Skin epidermis (tissue), 12 donors: ENCODE data around the gene BPIFB6.

Source experiments
- H3K27ac ChIP-seq, 21 experiments: fragments of 200-600 bp; sonication (generic) in 11 of 21; one replicate each; pipeline ENCODE4 v1.5.0; 2020; ENCODE audit warnings: mild to moderate bottlenecking in 3 of 21, inconsistent platforms in 2 of 21, moderate library complexity in 2 of 21
- H3K4me3 ChIP-seq, 7 experiments: fragments of 200-600 bp; sonication (generic) in 2 of 7; one replicate each; pipeline ENCODE4 v1.5.0; 2020; ENCODE audit warnings: inconsistent platforms in 2 of 7, mild to moderate bottlenecking in 2 of 7, moderate library complexity in 1 of 7

Gene BPIFB6

GRCh38 chr20:33014336-33015113, 16.9 kb upstream of the BPIFB6 start:
- H3K27ac ChIP-seq: no peak overlapping the region
- H3K4me3 ChIP-seq: no peak overlapping the region

DNA sequence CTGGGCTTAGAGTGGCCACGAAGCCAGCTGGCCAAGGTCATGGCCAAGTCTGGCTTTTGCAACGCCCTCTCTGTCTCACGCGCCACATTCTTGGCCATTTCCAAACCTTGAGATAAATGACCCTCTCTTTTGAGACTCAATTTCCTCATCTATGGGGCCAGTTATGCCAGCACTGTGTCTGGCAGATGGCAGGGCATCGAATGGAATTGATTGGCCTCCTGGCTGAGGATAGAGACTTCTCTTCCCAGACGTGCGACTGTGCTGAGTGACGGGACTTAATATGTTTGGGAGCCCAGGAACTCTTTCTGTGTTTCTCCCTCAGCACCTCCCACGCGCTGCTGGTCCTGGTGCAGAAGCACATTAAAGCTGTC, 16.3 kb upstream of the BPIFB6 start:
- Histone ChIP-seq H3K4me3 (no peak overlapping the region), H3K27ac (no peak overlapping the region)

- Histone ChIP-seq H3K4me3 (no peak overlapping the region), H3K27ac (no peak overlapping the region)
Measured at GRCh38 chr20:33015700-33016580, 15.5 kb upstream of the BPIFB6 start.

DNA sequence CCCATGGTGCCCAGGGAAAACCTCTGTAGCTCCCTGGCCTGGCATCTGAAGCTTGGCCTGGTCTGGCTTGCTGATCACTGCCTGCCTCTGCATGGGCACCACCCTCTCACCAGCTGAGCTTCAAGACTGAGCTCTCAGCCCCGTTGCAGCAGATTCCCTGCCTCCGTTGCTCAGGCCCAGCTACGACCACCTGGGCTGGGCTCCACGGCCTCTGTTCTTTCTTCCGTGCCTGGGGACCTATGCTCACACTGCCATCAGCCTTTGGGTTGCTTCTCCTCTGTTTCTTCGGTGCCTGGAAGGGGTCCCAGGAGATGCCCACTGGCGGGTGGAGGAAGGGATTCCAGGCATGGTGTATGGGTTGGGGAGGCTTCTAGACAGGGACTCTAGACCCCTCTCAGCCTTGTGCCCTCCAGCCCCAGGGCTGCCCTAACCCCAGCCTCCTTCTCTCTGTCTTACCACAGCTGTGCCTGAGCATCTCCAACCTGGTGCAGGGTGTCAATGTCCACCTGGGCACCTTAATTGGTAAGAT, 14.8 kb upstream of the BPIFB6 start:
- Histone ChIP-seq H3K4me3 (no peak overlapping the region), H3K27ac (no peak overlapping the region)

DNA sequence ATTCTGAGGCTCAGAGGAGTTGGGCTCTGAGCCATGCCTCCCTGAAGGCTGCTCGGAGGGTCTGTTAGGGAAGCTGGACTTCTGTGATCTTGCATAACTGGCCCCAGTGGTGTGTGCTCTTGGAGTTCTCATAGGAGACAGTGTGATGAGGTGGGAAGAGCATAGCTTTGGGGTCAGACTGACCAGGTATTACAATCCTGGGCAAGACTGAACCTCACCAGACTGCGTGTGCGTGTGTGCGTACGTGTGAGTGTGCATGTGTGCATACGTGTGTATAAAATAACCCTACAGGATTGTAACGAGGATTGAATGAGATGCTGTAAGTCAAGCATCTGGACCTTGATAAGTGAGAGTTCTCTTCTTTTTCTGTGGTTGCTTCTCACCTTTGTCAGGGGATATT, 13.9 kb upstream of the BPIFB6 start:
- H3K27ac ChIP-seq: no peak overlapping the region
- H3K4me3 ChIP-seq: no peak overlapping the region

GRCh38 chr20:33018169-33018931, 13.1 kb upstream of the BPIFB6 start:
- Histone ChIP-seq H3K27ac (no peak overlapping the region), H3K4me3 (no peak overlapping the region)

- no peak overlapping the region for H3K4me3 ChIP-seq
- H3K27ac ChIP-seq: no peak overlapping the region
Measured at GRCh38 chr20:33019465-33020277, 11.8 kb upstream of the BPIFB6 start.

GRCh38 chr20:33020278-33021161, 10.9 kb upstream of the BPIFB6 start:
- no peak overlapping the region for H3K27ac ChIP-seq
- no peak overlapping the region for H3K4me3 ChIP-seq

DNA sequence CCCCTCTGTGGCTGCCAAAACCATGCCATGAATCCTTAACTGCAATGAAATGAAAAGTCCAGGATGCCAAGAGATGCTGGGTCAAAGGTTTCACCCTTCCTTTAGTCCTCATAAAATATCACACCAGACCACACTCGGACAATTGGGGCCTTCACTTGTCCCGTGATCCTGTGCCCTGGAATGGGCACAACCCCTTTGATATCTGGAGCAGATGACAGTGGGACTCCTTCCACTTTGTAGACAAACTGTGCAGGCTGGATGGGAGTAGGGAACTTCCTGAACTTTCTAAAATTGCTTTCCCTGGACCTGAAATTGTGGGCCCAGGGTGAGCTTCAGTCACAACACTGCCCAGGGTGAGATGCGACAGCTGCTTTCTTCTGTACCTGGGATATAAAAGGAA, 9.6 kb upstream of the BPIFB6 start:
- Histone ChIP-seq H3K4me3 (no peak overlapping the region), H3K27ac (no peak overlapping the region)

GRCh38 chr20:33022289-33022688, 9.2 kb upstream of the BPIFB6 start:
- no peak overlapping the region for H3K4me3 ChIP-seq
- no peak overlapping the region for H3K27ac ChIP-seq

GRCh38 chr20:33022694-33023438, 8.6 kb upstream of the BPIFB6 start:
- H3K27ac ChIP-seq: no peak overlapping the region
- H3K4me3 ChIP-seq: no peak overlapping the region

- H3K27ac ChIP-seq: no peak overlapping the region
- H3K4me3 ChIP-seq: no peak overlapping the region
Measured at GRCh38 chr20:33023439-33024242, 7.8 kb upstream of the BPIFB6 start.

DNA sequence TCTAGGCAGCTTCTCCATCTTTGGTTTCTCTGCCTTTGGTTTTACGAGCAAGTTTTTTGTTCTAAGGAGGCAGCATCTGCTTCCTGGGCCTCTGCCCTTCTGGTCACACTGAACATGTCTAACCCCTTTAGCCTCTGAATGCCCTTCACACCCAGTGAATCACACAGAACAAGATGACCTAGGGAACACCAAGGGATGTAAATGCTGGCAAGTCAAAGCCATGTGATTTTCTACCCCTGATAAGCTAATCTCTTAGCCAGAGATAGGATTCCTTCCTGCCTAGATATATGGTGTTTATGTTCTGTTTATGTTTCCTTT, 7.2 kb upstream of the BPIFB6 start:
- Histone ChIP-seq H3K27ac (no peak overlapping the region), H3K4me3 (no peak overlapping the region)

DNA sequence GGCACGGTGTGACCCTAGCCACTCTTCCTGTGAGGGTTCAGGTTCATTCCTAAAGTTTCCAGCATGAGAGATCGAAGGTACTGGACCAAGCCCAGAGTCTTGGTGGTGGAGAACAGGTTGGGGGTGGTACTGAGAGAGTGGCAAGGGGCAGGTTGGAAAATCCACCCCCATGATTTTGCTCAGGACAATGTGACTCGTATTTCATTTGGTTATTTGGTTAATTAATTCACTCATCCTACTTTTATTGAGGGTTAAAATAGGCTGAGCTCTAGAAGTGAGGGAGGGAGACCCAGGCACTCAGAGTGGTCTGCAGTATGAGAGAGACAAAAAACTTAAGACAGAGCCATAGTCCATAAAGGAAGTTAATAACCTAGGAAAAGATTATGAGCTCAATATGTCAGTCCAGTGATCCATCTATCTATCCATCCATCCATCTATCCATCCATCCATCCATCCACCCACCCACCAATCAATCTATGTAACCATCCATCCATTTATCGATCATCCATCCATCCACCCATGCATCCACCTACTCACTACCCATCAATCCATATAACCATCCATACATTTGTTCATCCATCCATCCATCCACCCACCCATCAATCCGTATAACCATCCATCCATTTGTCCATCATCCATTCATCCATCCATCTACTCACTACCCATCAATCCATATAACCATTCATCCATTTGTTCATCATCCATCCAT, 6.7 kb upstream of the BPIFB6 start:
- Histone ChIP-seq H3K27ac (no peak overlapping the region), H3K4me3 (no peak overlapping the region)

DNA sequence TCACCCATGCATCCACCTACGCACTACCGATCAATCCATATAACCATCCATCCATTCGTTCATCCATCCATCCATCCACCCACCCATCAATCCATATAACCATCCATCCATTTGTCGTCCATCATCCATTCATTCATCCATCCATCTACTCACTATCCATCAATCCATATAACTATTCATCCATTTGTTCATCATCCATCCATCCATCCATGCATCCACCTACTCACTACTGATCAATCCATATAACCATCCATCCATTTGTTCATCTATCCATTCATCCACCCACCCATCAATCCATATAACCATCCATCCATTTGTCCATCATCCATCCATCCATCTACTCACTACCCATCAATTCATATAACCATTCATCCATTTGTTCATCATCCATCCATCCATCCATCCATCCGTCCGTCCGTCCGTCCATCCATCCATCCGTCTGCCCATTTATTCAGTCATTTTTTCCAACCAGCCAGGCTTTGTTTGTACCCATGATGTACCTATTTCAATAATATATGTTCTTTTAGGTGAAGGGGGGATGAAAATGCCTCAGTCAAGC, 6.1 kb upstream of the BPIFB6 start:
- Histone ChIP-seq H3K4me3 (no peak overlapping the region), H3K27ac (no peak overlapping the region)

DNA sequence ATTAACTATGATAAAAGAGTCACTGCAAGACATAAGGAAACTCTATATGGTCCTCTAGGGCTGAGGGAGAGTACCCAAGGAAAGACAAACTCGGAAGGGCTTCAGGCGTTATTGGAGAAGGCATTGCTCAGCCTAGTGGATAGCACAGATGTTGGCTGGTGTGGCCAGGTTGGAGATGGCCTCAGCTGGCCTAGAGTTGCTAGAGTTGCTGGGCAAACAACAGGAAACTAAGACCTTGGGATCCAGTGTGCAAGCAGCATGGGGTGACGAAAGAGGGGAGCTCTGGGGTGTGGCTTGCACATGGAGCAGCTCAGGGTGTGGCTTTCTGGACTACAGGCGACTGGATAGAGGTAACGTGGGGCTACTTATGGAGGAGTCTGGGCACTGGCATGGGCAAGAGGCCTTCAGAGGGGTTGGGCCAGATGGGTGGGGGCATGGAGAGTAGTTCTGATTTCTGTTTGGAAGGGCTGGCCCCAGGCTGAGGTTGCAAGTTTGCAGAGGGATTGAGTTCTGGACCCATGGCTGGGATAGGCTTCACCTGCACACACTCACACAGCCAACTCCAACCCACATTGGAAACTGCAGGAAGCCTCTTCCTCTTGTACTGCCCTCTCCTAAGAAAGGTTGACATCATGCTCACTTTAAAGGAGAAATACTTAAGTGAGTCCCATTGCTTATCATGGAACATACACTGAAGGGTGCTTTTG, 5.2 kb upstream of the BPIFB6 start:
- H3K27ac ChIP-seq: no peak overlapping the region

More for the DNA sequence above, 5.2 kb upstream of the BPIFB6 start:
- H3K4me3 ChIP-seq: no peak overlapping the region
